ENCODE measurements around the gene C13orf46.

C13orf46 gene

DNA sequence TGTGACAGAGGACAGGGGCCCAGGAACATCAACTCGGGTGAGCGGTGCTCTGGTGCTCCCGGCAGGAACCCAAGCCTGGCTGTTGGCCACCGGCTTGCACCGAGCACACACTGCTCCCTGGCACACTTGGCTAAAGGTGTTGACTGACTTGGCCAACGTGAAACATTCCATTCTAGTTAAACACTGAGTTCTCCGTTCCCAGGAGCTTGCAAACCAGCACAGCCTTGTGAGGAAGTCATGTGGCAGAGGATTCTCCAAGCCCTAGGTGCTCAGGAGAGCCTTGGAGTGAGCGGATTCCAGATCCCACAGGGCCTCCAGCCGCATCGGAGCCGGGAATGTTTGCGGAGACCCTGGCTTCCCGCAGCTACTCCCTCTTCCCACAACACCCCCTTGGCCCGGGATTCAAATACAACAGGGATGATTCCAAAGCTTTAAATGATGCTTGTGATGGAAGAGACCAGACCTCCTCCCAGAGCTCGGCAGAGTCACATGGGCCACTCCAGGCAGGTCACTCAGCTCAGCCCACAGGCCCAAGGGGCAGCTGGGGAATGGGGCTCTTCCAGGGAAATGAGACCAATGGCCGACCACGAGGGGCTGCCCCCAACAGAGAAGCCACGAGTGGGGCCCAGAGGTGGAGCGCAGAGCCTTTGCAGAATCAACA, 2.9 kb downstream of the C13orf46 start:
- no peak for DNase-seq (ENCODE audit: low spot score)

DNA sequence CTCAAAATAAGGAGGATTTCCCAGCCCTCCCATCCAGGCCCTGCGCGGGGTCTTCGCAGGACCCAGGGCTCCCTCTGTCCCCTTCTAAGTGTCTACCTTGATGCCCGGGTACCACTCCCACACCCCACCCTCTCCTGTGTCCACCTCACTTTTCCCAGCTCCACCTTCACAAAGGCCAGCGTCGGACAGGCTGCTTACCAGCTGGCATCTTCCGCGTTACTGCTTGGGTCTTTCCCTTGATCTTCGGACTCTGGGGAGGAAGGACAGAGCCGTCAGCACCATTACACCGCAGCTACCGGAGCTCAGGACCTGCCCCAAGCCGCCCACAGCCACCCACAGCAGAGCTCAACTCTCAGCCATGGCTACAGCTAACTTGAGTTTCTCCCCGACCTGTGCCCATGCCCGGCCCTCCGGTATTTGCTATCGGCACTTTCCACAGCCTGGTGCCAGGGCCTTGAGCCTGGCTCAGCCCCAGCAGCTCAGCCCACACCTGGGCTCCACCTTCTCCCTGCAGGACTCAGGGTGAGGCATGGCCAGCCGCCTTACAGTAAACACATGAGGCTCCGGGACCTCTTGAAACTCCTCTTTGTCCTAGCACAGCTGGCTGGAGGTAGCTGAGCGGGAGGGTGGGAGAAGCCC, 3.8 kb downstream of the C13orf46 start:
- DNase-seq (ENCODE audit: low spot score) = no peak

DNA sequence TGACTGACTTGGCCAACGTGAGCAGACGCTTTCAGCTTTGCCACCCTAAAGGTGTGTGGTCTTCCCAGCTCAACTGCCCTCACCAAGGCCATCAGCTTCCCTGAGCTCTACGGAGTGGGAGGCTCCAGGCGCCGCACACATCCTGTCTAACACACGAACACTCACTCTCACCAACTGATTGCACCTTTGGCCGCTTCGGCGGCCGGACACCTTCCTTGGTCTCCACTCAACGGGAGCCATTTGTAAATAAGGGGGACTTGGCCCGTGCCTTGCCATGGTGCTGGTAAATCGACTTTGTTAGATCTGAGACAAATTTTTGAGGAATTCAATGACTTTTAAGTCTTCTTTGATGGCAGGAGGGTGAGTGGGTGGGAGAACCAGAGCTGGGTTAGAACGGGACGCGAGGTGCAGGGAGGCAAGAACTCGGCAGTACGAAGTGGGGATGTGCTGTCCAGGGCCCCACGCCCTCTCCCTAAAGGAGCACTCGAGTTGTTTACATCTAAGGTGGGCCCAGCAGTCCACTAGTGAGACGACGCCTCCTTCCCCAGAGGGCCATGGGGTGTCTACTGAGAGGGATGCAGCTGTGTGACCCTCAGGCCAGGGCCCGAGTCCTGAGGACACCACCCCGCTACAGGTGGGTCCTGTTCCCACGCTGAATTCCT, 4.4 kb downstream of the C13orf46 start:
- no peak for DNase-seq (ENCODE audit: low spot score)

DNA sequence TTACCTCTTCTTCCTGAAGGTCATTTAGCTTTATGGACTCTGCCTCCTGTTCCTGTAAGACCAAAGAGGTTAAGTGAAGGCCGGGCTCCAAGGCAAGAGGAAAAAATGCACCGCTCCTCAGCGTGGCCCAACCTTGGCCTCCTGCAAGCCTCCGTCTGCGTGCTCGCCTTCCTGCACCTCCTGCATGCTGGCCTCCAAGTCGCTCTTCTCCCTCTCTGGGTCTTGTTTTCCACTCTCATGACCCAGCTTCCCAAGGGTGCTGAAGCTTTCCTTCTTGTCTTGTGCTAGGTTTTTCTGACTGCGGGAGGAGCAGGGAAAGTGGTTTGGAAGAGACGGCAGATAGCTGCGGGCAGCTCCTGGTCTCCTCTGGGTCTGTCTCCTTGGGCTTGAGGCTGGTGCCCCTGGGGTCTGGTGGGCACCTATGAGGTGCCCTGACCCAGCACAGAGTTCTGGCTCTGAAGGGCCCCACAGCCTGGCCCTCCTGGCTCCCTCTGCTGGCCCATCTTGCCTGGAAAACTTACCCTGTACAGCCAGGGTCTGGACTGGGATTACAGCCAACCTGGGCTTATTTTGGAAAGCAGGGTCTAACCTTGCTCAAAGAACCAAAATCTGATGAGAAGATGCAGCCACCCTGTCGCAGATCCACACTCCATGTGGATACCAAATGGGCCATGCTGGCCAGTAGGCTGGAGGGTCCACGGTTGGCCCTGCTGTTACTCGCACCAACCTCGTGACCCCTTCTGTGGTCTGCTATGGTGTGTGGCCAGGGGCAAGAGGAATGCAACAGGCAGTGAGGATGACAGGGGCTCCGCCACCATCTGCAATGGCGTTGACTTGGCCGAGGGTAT, 5.2 kb downstream of the C13orf46 start:
- DNase-seq (ENCODE audit: low spot score) = no peak

DNA sequence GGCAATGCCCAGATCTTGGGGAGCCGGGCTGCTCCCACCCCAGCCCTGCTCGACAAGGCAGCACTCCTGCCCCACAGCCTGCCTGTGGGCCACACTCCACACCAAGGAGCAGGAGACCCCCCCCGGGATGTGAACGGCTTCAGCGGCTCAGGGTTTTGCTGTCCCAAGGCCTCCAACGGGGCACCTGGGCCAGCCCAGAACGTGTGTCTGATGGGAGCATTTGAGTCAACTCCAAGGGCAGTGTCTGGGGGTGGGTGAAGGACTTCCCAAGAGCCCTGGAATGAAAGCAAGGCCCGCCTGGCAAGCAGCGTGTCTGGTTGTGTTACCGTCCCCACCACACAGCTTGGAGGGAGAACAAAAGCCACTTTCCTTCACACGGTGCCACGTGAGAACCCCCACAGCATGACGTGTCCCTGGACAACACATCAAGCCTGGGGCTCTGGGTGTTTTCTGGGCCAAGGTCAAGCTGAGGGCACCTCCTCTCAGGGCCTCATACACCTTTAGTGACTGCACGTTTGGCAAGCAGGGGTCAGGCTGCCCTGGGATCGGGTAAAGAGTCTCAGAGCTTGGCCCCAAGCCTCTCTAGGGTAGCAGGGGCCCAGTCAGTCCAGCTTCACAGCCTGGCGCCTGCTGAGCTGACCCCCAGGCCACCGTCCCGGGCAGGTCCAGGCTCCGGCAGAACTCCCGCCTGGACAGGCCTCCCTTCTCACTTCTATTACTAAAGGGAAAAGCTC, 6.0 kb downstream of the C13orf46 start:
- DNase-seq (ENCODE audit: low spot score) = no peak

DNA sequence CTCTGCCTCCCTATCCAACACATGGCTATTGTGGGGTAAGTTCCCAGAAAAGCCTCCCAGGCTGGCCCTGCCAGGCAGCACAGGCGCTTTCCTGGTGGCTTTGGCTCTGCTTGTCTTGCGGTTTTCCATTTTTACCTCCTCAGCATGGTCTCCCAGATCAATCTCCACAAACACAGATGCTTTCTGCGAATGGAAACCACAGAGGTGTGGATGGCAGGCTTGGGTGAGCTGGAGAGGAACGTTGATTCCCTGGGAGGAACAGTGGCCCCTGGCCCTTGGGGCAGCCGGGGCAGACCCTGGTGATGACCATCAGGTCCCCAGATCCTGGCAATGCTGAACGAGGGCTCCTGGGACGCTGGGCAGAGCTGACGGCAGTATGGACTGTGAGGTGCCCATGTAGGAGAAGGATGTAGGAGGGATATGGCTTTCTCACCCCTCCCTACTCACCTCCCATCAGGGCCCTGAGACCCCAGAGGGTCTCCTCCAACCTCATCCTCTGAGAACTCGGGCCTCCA, 6.6 kb downstream of the C13orf46 start:
- no peak for DNase-seq (ENCODE audit: low spot score)

DNA sequence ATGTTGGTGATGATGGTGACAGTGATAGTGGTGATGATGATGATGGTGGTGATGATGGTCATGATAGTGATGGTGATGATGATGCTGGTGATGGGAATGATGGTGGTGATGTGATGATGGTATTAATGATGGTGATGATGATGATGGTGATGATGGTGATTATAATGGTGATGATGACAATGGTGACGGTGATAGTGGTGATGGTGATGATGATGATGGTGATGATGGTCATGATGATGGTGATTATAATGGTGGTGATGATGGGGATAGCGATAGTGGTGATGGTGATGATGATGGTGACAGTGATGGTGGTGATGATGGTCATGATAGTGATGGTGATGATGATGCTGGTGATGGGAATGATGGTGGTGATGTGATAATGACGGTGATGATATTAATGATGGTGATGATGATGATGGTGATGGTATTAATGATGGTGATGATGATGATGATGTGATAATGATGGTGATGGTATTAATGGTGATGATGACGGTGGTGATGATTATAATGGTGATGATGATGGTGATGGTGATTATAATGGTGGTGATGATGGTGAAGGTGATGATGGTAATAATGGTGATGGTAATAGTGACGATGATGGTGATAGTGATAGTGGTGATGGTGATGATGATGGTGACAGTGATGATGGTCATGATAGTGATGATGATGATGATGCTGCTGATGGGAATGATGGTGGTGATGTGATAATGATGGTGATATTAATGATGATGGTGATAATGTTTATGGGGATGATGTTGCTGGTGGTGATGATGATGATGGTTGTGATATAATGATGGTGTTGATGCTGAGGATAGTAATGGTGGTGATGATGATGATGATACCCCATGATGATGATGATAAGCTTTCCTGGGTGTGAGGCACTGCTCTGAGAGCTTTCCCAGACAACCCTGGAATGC, 7.7 kb downstream of the C13orf46 start:
- DNase-seq (ENCODE audit: low spot score) = no peak

DNA sequence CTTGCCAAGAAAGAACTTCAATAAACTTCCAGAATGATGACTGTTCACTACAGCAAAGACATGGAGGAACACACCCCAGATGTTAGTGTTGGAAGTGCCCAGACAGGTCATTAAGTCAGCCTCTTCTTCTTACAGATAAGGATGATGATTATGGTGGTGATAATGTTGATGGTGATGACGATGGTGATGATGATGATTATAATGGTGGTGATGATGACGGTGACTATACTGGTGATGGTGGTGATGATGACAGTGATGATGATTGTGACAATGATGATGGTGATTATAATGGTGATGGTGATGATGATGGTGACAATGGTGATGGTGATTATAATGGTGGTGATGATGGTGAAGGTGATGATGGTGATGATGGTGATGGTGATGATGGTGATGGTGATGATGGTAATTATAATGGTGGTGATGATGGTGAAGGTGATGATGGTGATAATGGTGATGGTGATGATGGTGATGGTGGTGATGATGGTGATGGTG, 8.4 kb downstream of the C13orf46 start:
- DNase-seq (ENCODE audit: low spot score) = no peak

DNA sequence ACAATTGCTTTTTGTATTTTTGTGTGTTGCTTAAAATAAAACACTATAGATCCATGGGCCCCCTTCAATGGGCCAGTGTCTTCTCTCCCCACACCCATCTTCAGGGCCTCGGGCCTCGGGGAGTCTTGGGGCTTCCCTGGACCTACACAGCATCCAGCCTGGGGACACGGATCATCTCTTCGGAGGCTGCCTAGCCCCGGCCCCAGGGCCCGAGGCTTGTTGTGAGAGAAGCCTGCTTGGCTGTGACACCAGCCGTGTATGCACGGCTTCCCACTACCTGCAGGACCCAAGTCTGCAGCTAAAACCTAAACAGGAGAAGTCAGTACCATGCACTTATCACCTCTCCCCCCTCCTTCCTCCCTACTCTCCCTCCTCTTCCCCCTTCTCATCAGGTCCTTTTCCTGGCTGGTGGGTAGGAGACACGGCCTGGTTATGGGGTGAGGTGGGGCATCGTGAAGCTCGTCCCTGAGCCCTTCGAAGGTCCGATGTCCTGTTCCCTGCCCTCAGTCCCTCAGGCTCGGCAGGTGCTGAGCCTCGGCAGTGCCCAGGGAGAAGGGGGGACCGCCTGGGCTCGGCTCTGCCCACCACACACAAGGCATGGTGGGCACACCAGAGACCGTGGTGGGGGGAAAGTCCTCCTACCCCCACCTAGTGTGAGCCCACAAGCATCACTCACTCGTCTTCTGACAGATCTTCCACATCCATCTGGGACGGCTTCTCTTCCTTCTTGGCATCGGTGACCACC, 9.5 kb downstream of the C13orf46 start:
- DNase-seq (ENCODE audit: low spot score) = no peak

DNA sequence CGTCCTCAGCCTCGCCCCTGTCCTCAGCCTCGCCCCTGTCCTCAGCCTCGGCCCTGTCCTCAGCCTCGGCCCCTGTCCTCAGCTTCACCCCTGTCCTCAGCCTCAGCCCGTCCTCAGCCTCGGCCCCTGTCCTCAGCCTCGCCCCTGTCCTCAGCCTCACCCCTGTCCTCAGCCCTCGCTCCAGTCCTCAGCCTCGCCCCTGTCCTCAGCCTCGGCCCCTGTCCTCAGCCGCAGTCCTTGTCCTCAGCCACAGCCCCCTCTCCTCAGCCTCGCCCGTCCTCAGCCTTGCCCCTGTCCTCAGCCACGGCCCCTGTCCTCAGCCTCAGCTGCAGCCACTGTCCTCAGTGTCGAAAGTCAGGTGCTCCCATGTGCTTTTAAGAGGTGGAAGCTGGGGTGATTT, 10.5 kb downstream of the C13orf46 start:
- no peak for DNase-seq (ENCODE audit: low spot score)

DNA sequence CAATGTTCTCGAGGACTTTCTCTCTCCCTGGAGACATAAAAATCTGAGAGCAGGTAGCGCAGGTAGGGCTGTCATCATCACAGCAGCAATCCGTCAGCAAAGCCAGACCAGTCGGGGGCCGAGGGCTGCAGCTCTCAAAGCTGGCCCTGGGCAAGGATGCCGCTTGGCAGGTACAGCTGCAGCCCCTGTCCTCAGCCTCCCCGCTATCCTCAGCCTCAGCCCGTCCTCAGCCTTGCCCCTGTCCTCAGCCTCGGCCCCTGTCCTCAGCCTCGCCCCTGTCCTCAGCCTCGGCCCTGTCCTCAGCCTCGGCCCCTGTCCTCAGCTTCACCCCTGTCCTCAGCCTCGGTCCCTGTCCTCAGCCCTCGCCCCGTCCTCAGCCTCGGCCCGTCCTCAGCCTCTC, 10.9 kb downstream of the C13orf46 start:
- DNase-seq (ENCODE audit: low spot score) = no peak

DNA sequence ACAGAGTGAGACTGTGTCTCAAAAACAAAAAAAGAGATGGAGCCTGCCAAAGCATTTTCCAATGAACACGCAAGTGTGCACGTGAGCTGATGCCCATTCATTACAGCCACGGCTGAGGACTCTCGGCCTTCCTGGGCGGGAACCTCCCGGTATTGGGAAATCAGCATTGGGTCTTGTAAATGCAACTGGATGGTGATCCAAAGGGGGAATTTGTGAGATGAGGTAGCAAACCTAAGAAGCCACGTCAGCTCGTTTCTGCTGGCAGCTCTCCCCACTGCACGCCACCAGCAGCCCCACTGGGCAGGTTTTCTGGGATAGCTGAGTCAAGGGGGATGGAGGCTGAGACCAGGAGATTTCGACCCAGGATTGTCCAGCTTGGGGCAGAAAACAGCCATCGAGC, 11.5 kb downstream of the C13orf46 start:
- DNase-seq (ENCODE audit: low spot score) = no peak

DNA sequence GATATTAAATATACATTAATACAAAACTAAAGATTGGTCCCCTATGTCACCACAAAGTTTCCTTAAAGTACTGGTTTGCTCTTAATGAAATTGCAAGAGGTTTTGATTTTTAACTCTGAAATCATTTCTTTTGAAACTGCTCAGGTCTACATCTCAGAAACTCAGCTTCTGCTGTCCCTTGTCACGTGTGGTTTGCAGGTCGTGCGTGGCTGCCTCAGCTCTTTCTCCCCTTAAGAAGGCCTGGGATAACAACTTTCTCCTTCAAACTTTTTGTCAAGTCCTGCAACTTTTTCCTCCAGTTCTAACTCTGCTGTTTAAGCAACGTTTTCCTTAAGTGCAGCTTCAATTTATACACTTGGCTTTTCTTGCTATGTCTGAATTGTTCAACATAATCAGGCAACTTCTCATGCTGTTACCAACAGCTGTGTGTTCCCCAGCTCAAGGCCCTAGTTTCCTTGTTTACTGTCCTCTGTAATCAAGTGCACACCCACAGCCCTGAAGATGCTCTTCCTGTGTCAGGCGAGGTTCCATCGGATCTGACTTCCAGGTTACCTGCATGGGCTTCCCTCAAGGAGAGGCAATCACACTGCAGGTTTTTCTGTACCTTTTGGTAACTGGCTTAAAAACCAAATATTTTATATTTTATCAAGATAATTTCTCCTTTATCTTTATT, 13.5 kb downstream of the C13orf46 start:
- no peak for DNase-seq (ENCODE audit: low spot score)

DNA sequence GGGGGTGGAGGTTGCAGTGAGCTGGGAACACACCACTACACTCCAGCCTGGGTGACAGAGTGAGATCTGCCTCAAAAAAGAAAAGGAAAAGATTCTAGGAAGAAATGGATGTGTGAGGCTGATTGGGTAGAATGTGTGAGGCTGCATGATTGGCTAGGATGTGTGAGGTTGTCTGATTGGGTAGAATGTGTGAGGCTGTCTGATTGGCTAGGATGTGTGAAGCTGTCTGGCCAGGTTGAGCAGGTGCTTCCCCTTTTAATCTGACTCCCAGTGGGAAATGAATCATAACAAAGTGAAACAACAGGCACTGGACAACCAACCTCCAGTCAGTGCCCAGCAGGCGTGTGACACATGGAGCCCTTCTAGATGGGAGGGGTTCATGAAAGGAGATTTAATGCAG, 14.7 kb downstream of the C13orf46 start:
- no peak for DNase-seq (ENCODE audit: low spot score)

DNA sequence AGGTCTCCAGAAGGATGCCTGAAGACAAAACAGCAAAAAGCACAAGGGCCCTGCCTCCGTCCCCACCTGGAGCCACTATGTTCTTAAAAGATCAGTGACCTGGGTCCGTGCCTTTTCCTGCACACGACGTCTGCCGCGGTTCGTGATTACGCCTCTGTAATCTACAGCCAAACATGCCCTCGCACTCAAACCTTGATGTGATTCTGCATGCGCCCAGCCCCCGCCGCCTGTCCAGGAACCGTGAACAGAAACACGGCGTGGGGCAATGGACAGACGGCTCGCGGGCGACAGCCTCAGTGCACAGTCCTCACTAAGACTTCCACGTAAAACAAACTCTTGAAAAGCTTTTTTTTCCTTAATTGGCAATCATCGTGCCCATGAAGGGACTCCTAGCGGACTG, 15.5 kb downstream of the C13orf46 start:
- DNase-seq (ENCODE audit: low spot score) = no peak

DNA sequence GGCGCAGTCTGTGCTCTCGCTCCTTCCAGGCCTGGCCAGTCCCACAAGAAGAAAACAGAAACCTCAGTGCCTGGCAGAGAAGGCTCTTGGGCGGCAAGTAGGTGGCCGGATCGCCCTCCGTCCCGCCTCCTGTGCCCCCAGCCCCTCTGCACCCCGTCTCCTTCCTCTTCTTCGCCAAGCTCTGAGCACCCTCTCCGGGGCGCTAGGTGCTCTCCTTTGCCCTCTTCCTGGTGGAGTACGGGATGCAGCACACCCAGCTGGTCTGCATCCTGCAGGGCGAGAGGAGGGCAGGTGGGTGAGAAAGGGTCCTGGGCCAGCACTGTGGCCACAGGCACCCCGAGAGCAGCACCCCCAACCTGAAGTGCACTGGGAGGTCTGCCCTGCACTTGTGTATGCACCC, 17.3 kb downstream of the C13orf46 start:
- no peak for DNase-seq (ENCODE audit: low spot score)

DNA sequence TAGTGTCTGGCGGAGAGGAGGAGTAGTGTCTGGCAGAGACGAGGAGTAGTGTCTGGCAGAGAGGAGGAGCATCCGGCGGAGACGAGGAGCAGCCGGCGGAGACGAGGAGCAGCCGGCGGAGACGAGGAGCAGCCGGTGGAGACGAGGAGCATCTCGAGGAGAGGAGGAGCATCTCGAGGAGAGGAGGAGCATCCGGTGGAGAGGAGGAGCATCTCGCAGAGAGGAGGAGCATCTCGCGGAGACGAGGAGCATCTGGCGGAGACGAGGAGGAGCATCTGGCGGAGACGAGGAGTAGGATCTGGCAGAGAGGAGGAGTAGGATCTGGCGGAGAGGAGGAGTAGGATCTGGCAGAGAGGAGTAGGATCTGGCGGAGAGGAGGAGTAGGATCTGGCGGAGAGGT, 18.2 kb downstream of the C13orf46 start:
- DNase-seq (ENCODE audit: low spot score) = no peak

DNA sequence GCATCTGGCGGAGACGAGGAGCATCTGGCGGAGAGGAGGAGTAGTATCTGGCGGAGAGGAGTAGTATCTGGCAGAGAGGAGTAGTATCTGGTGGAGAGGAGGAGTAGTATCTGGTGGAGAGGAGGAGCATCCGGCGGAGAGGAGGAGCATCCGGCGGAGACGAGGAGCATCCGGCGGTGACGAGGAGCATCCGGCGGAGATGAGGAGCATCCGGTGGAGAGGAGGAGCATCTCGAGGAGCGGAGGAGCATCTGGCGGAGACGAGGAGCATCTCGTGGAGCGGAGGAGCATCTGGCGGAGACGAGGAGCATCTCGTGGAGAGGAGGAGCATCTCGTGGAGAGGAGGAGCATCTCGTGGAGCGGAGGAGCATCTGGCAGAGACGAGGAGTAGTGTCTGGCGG, 18.6 kb downstream of the C13orf46 start:
- no peak for DNase-seq (ENCODE audit: low spot score)

Data from CD4-positive, alpha-beta T cell treated with Interleukin-15 for 4 hours (primary cell).